ACC112 (cell line): ENCODE results near the gene TMEFF1.

Source experiments
- H2AFZ ChIP-seq: fragments of 200-600 bp; sonication (generic); one replicate; pipeline ENCODE4 v1.6.0; 2017; ENCODE audit warnings: antibody characterized with exemption, low read length; ENCODE audit not compliant: unreplicated experiment
- H3K27ac ChIP-seq: fragments of 200-600 bp; sonication (generic); 2 replicates; pipeline ENCODE4 v1.5.1; 2014; ENCODE audit warnings: low read depth, mild to moderate bottlenecking, antibody characterized with exemption, low read length, moderate library complexity
- H3K27me3 ChIP-seq: fragments of 200-600 bp; sonication (generic); 2 replicates; pipeline ENCODE4 v1.6.1; 2014; ENCODE audit warnings: mild to moderate bottlenecking, antibody characterized with exemption, low read length, moderate library complexity, mixed read lengths; ENCODE audit not compliant: insufficient read depth
- H3K36me3 ChIP-seq: fragments of 200-600 bp; sonication (generic); 2 replicates; pipeline ENCODE4 v1.6.1; 2016; ENCODE audit warnings: mild to moderate bottlenecking, antibody characterized with exemption, low read length, moderate library complexity, mixed read lengths; ENCODE audit not compliant: insufficient read depth
- H3K4me1 ChIP-seq: fragments of 200-600 bp; sonication (generic); one replicate; pipeline ENCODE4 v1.6.1; 2016; ENCODE audit warnings: low read length, mixed read lengths; ENCODE audit not compliant: insufficient read depth, unreplicated experiment, control insufficient read depth
- H3K4me3 ChIP-seq: fragments of 200-600 bp; sonication (generic); 2 replicates; pipeline ENCODE4 v1.5.1; 2014; ENCODE audit warnings: mild to moderate bottlenecking, low read depth, low read length
- H3K79me2 ChIP-seq: fragments of 200-600 bp; sonication (generic); one replicate; pipeline ENCODE4 v1.6.0; 2016; ENCODE audit warnings: low read length; ENCODE audit not compliant: control insufficient read depth, unreplicated experiment, insufficient read depth

TMEFF1 gene

GRCh38 chr9:100448266-100448665 lies 24.7 kb upstream of the TMEFF1 start:
- Histone ChIP-seq H3K27me3 (no peaks in the 10 kb centered on the region), H3K79me2 (peaks cover 55% of the 10 kb centered on the region), H3K4me1 (peaks cover 14% of the 10 kb centered on the region), H3K27ac (no peak overlapping the region), H3K4me3 (no peak overlapping the region), H2AFZ (no peak overlapping the region), H3K36me3 (peaks cover 56% of the 10 kb centered on the region)

- peaks cover 3% of the 10 kb centered on the region for H3K4me1 ChIP-seq
- H3K36me3 ChIP-seq, result peaks cover 63% of the 10 kb centered on the region
- H3K79me2 ChIP-seq, result peaks cover 44% of the 10 kb centered on the region
- H2AFZ ChIP-seq, result no peak overlapping the region
- no peaks in the 10 kb centered on the region for H3K27me3 ChIP-seq
- H3K4me3 ChIP-seq, result no peak overlapping the region
- no peak overlapping the region for H3K27ac ChIP-seq
Observed at GRCh38 chr9:100449420-100449819, 23.5 kb upstream of the TMEFF1 start.

GRCh38 chr9:100452894-100453293 lies 20.1 kb upstream of the TMEFF1 start:
- no peaks in the 10 kb centered on the region for H3K27me3 ChIP-seq
- H3K79me2 ChIP-seq, result peaks cover 12% of the 10 kb centered on the region
- no peak overlapping the region for H3K27ac ChIP-seq
- no peaks in the 10 kb centered on the region for H3K4me1 ChIP-seq
- no peak overlapping the region for H3K4me3 ChIP-seq
- H3K36me3 ChIP-seq, result peaks cover 48% of the 10 kb centered on the region
- no peak overlapping the region for H2AFZ ChIP-seq

- no peaks in the 10 kb centered on the region for H3K79me2 ChIP-seq
- H3K4me1 ChIP-seq, result no peaks in the 10 kb centered on the region
- peaks cover 36% of the 10 kb centered on the region for H3K36me3 ChIP-seq
Observed at GRCh38 chr9:100455470-100455869, 17.5 kb upstream of the TMEFF1 start.

GRCh38 chr9:100457517-100457916 lies 15.4 kb upstream of the TMEFF1 start:
- Histone ChIP-seq H3K4me3 (no peak overlapping the region), H3K4me1 (no peaks in the 10 kb centered on the region), H3K27ac (no peak overlapping the region), H3K27me3 (no peaks in the 10 kb centered on the region), H3K79me2 (no peaks in the 10 kb centered on the region), H2AFZ (no peak overlapping the region), H3K36me3 (peaks cover 18% of the 10 kb centered on the region)

More at GRCh38 chr9:100455470-100455869, 17.5 kb upstream of the TMEFF1 start:
- H3K27me3 ChIP-seq, result no peaks in the 10 kb centered on the region
- H3K4me3 ChIP-seq, result no peak overlapping the region
- H3K27ac ChIP-seq, result no peak overlapping the region
- H2AFZ ChIP-seq, result no peak overlapping the region

GRCh38 chr9:100459963-100460362 lies 13.0 kb upstream of the TMEFF1 start:
- Histone ChIP-seq H3K27me3 (no peaks in the 10 kb centered on the region), H3K79me2 (no peaks in the 10 kb centered on the region), H3K4me1 (no peaks in the 10 kb centered on the region), H2AFZ (no peak overlapping the region), H3K4me3 (no peak overlapping the region), H3K36me3 (no peaks in the 10 kb centered on the region), H3K27ac (no peak overlapping the region)

- Histone ChIP-seq H3K4me3 (no peak overlapping the region), H2AFZ (no peak overlapping the region), H3K27ac (no peak overlapping the region), H3K36me3 (no peaks in the 10 kb centered on the region), H3K27me3 (no peaks in the 10 kb centered on the region), H3K79me2 (no peaks in the 10 kb centered on the region), H3K4me1 (no peaks in the 10 kb centered on the region)
Observed at GRCh38 chr9:100465274-100465673, 7.7 kb upstream of the TMEFF1 start.

- Histone ChIP-seq H3K27ac (no peak overlapping the region), H2AFZ (no peak overlapping the region), H3K79me2 (no peaks in the 10 kb centered on the region), H3K27me3 (no peaks in the 10 kb centered on the region), H3K36me3 (no peaks in the 10 kb centered on the region), H3K4me3 (no peak overlapping the region), H3K4me1 (no peaks in the 10 kb centered on the region)
Observed at GRCh38 chr9:100465761-100466160, 7.2 kb upstream of the TMEFF1 start.

GRCh38 chr9:100466171-100466828 lies 6.6 kb upstream of the TMEFF1 start:
- Histone ChIP-seq H3K4me3 (no peak overlapping the region), H3K36me3 (no peaks in the 10 kb centered on the region), H3K27ac (no peak overlapping the region), H3K79me2 (no peaks in the 10 kb centered on the region), H3K27me3 (no peaks in the 10 kb centered on the region), H2AFZ (no peak overlapping the region), H3K4me1 (no peaks in the 10 kb centered on the region)

GRCh38 chr9:100466829-100467221 lies 6.1 kb upstream of the TMEFF1 start:
- Histone ChIP-seq H3K4me1 (no peaks in the 10 kb centered on the region), H3K79me2 (no peaks in the 10 kb centered on the region), H3K27me3 (no peaks in the 10 kb centered on the region), H2AFZ (no peak overlapping the region), H3K27ac (no peak overlapping the region), H3K36me3 (no peaks in the 10 kb centered on the region), H3K4me3 (no peak overlapping the region)

GRCh38 chr9:100468041-100468440 lies 4.9 kb upstream of the TMEFF1 start:
- Histone ChIP-seq H3K27me3 (no peaks in the 10 kb centered on the region), H3K27ac (no peak overlapping the region), H3K4me3 (no peak overlapping the region), H3K4me1 (no peaks in the 10 kb centered on the region), H2AFZ (no peak overlapping the region), H3K79me2 (no peaks in the 10 kb centered on the region), H3K36me3 (no peaks in the 10 kb centered on the region)
